ENCODE results near the gene SLC8B1.

Gene SLC8B1

DNA sequence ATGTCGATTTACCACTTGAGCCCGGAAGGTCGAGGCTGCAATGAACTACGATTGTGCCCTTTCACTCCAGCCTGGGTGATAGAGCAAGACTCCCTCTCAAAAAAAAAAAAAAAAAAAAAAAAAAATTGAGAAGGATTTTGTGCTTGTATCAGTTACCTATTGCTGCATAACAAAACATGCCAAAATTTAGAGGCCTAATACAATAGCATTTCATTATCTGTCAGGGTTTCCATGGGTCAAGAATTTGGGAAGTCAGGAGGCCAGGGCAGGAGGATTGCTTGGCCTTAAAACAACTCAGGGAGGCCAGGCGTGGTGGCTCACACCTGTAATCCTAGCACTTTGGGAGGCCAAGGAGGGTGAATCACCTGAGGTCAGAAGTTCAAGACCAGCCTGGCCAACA, 4.6 kb upstream of the SLC8B1 start:
- TF ChIP-seq, protein P1, sequence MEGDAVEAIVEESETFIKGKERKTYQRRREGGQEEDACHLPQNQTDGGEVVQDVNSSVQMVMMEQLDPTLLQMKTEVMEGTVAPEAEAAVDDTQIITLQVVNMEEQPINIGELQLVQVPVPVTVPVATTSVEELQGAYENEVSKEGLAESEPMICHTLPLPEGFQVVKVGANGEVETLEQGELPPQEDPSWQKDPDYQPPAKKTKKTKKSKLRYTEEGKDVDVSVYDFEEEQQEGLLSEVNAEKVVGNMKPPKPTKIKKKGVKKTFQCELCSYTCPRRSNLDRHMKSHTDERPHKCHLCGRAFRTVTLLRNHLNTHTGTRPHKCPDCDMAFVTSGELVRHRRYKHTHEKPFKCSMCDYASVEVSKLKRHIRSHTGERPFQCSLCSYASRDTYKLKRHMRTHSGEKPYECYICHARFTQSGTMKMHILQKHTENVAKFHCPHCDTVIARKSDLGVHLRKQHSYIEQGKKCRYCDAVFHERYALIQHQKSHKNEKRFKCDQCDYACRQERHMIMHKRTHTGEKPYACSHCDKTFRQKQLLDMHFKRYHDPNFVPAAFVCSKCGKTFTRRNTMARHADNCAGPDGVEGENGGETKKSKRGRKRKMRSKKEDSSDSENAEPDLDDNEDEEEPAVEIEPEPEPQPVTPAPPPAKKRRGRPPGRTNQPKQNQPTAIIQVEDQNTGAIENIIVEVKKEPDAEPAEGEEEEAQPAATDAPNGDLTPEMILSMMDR (IDR thresholded peaks at IDR 0.05; ENCODE audit: extremely low read depth, missing control alignments) = no peak
- DNase-seq (ENCODE audit: low spot score) = no peak

DNA sequence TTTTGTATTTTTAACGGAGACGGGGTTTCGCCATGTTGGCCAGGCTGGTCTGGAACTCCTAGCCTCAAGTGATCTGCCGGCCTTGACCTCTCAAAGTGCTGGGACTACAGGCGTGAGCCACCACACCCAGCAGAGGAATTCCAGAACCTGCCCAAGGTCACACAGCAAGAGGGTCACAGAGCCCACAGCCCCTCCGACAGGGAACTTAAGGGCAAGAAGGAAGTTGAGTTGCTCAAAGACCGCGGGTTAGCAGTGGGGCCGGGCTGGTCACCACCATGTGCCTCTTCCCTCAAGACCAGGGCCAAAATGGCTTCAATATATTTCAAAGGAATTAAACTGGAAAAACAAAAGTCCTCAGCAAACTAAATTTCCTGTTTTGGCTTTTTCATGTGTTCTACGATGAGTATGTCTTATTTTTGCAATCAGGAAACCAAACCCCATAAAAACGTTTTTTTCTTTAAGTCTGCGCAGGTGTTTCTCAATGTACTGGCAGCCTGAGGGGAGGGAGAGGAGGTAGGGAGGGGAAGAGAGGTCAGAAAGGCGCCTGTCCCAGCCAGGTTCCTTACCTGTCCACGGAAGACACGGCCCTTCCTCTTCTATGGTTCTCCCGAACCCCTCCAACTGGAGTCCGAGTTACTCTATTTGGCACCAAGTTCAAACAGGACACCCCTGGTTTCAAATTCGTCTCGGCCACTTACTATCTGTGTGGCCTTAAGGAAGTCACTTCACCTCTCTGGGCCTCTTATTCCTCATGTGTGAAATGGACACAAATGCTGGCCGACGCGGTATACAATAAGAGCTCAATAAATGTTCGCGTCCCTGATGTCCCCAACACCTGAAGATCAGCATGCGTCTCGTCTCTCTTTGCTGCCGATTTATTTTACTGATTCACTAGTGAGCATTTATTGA, 778 bp downstream of the SLC8B1 start:
- DNase-seq (ENCODE audit: low spot score) = no peak
- TF ChIP-seq, protein P1 (IDR thresholded peaks at IDR 0.05; ENCODE audit: extremely low read depth, missing control alignments) = no peak

DNA sequence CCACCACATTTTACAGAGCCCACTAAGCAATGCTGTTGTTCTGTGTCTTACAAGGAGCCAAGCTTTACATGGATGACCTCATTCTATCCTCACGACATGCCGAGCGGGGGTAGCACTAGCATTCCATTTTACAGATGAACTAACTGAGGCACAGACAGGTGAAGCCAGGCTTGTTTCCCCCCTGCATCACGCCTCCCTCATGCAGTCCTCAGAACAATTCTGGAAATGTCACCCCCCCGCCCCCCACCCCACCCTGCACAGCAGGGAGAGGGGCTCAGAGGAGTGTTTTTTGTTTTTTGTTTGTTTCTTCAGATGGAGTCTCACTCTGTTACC, 1.5 kb downstream of the SLC8B1 start:
- TF ChIP-seq, protein P1 (IDR thresholded peaks at IDR 0.05; ENCODE audit: extremely low read depth, missing control alignments) = no peak
- no peak for DNase-seq (ENCODE audit: low spot score)

DNA sequence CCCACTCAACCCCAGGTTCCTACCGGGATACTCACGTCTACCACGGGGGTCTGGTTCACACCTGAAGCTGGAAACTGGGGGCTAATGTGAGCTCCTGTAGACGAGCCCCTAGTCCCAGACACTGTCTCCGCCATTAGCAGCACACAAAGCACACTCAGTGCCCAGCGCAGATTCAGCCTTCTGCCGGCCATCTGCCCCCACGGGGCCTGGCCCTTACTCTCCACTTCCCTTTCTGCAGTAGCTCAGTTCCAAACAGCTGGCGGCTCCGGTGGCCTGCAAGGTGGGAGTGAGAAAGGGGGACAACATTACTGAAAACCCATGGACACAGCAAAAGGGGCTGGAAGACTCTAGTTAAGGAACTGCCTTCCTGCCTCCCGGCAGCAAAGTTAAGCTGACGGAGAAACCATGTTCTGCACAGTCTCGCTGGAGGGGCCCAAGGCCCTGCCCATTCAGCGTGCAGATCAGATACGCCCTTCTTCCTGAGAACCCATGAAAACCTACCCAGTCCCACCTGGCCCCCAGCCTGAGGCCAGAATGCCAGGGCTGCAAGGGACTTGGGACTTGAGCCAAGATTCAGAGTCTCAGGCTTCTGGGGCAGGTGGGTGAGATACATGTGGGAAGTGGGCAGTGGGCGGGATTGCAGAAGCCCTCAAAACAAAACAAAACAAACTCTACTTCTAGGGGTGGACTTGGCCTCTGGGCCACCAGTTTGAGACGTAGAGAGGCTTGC, 2.1 kb downstream of the SLC8B1 start:
- TF ChIP-seq, protein P1 (IDR thresholded peaks at IDR 0.05; ENCODE audit: extremely low read depth, missing control alignments) = no peak
- DNase-seq (ENCODE audit: low spot score) = no peak

DNA sequence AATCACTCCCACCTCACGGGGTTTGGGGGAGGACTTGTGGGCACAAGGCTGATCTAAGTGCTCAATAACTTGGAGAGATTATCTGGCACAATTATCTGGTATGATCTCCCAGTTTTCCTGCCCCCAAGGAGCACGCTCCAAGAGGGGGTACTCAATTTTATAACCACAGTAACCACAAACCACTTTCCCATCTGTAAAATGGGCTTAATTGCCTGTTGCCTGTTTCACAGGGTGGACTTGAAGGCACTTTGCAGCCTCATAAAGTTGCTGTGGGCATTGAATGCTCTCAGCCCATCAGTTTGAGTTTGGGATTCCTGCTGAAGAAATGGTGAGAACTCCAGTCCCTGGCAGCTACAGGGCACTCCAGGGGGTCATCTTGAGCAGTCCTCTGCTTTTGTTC, 4.4 kb downstream of the SLC8B1 start:
- no peak for DNase-seq (ENCODE audit: low spot score)
- TF ChIP-seq, protein P1 (IDR thresholded peaks at IDR 0.05; ENCODE audit: extremely low read depth, missing control alignments) = no peak

DNA sequence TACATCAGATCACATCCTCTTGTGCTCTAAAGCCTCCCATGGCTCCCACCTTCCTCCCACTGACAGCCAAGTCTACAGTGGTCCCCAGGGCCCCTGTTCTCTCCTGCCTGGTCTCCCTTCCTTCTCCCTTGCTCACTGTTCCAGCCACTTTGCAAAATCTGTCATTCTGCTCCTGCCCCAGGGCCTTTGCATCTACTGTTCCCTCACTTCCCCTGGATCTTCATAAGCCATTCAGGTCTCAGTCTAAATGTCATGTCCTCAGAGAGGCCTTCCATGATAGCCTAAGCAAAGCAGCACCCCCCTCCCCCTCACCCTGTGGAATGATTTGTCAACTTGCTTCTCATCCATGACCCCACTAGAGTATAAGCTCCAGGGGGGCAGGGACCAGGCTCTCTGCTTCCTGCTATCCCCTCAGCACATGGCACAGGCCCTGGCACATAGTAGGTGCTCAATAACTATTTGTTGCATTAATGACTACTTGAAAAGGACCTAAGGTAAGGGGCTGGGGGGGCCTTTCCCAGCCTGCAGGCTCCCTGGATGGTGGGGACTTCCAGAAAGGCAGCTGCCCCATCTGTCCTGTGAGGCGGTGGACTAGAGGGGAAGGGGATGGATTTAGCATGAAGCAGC, 5.0 kb downstream of the SLC8B1 start:
- DNase-seq (ENCODE audit: low spot score) = no peak
- TF ChIP-seq, protein P1 (IDR thresholded peaks at IDR 0.05; ENCODE audit: extremely low read depth, missing control alignments) = no peak

All from GM20000 (cell line).